Activated CD8-positive, alpha-beta T cell treated with anti-CD3 and anti-CD28 coated beads, Interleukin-2, amount 10 ng/mL, durations not matched to agents 7 days and 5 days (primary cell): ENCODE measurements around the gene DICER1. TPM values are rescaled to one million over a fixed set of nuclear protein-coding genes. Genes with fewer than 3 reads are reported as not detected.
A peak's percentile ranks its signal among the peaks of the same experiment; 100 is the strongest.

ENCODE experiments used
- ATAC-seq: fragments of 150-1000 bp; cut with Tn5 transposase; one replicate; pipeline ENCODE4 v1.10.0; 2021; ENCODE audit warnings: moderate library complexity
- CTCF ChIA-PET: fragments of 350-600 bp; sonication (Branson Sonifier 250); formaldehyde crosslinking; loops from one replicate; lab custom pipeline; 2021; ENCODE audit warnings: antibody characterized with exemption; lab: Charles Lee
- POLR2A ChIA-PET: fragments of 350-600 bp; sonication (Branson Sonifier 250); formaldehyde crosslinking; loops from one replicate; lab custom pipeline; 2021; ENCODE audit warnings: antibody characterized with exemption; lab: Charles Lee
- DNase-seq: peaks from one replicate; pipeline ENCODE4 v3.0.0-alpha.2; 2020
- H3K27ac Mint-ChIP-seq: one replicate; pipeline ENCODE4 v1.8.0; 2021; ENCODE audit warnings: mild to moderate bottlenecking, mixed read lengths
- H3K27me3 Mint-ChIP-seq: one replicate; pipeline ENCODE4 v1.8.0; 2021; ENCODE audit warnings: low read depth, mixed read lengths
- H3K36me3 Mint-ChIP-seq: one replicate; pipeline ENCODE4 v1.8.0; 2021; ENCODE audit warnings: low read depth, mixed read lengths
- H3K4me1 Mint-ChIP-seq: one replicate; pipeline ENCODE4 v1.8.0; 2021; ENCODE audit warnings: low read depth, mixed read lengths
- H3K4me3 Mint-ChIP-seq: one replicate; pipeline ENCODE4 v1.8.0; 2021; ENCODE audit warnings: mild to moderate bottlenecking, mixed read lengths
- H3K9me3 Mint-ChIP-seq: one replicate; pipeline ENCODE4 v1.8.0; 2022; ENCODE audit warnings: mixed read lengths; ENCODE audit not compliant: insufficient read depth
- microRNA-seq: library from miRNA; unstranded; fragments of <30 nt; microRNA quantifications from one replicate; pipeline ENCODE4 v1.2.0, GENCODE V29; 2022
- total RNA-seq, 2 experiments: library from RNA; stranded (reverse); gene quantifications; one replicate each; pipeline ENCODE4 v1.2.3, GENCODE V29; 2021

Gene DICER1
- total RNA-seq, 2 experiments from 2014 or later = 57.5 to 59.7 TPM

DNA sequence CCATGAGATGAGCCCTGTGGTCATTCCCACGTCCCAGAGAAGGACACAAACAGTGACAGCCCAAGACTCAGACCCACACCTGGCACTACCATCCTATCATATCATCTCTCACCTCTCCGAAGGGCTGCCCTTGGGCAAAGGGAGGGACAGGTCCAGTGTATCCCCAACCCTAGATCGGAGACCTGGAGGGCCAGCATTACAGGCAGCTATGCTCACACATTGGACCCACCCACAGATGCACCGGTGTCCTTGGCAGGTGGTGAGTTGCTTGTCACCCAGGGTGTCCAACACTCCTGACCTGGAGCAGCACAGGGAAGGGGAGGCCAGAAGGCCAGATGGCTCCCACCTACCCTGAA, 117.4 kb downstream of the DICER1 start:
- no peaks in the 10 kb centered on the region for H3K9me3 Mint-ChIP-seq
- peaks cover 10% of the 10 kb centered on the region for H3K27me3 Mint-ChIP-seq
- H3K27ac Mint-ChIP-seq = no peak overlapping the region
- CTCF ChIA-PET = no interaction called here
- H3K4me3 Mint-ChIP-seq = no peak overlapping the region
- no peaks in the 10 kb centered on the region for H3K36me3 Mint-ChIP-seq
- POLR2A ChIA-PET = no interaction called here
- DNase-seq (no peak), ATAC-seq (no peak)
- H3K4me1 Mint-ChIP-seq = no peaks in the 10 kb centered on the region

DNA sequence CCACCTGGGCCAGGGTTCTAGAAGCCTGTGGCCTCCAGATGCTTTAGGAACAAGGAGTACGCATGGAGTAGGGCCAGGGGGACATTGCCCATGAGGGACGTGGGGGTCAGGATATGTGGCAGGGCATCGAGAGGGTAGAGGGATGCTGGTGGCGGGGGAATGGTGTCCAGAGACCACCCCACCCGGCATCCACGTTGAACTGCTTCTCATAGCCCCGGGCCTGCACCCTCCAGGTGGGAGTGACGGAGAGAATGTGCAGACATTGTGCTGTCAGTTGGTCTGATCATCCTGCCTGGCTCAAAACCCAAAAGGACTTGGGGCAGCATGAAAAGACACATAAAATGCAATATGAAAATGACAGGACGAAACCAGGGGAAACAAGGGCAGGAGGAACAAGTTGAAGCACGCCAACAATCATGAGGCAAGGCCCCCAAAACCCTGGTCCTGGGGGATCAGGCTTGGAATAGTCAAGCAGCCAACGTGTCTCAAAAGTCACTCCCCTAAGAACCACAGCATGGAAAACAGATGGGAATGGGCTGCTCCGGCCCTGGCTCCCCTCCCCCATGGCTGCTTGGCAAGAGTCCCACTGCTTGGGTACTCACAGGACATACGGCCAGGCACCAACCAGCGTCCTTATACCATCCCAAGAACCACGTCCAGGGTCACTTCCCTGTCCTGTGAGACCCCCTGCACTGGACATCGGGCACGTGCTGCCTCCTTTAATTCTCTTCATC, 117.9 kb downstream of the DICER1 start:
- Mint-ChIP-seq H3K4me3 (no peak overlapping the region), H3K27me3 (peaks cover 10% of the 10 kb centered on the region), H3K4me1 (no peaks in the 10 kb centered on the region), H3K36me3 (no peaks in the 10 kb centered on the region), H3K27ac (no peak overlapping the region), H3K9me3 (no peaks in the 10 kb centered on the region)
- ATAC-seq = no peak
- CTCF ChIA-PET = no interaction called here
- no peak for DNase-seq
- POLR2A ChIA-PET = no interaction called here

DNA sequence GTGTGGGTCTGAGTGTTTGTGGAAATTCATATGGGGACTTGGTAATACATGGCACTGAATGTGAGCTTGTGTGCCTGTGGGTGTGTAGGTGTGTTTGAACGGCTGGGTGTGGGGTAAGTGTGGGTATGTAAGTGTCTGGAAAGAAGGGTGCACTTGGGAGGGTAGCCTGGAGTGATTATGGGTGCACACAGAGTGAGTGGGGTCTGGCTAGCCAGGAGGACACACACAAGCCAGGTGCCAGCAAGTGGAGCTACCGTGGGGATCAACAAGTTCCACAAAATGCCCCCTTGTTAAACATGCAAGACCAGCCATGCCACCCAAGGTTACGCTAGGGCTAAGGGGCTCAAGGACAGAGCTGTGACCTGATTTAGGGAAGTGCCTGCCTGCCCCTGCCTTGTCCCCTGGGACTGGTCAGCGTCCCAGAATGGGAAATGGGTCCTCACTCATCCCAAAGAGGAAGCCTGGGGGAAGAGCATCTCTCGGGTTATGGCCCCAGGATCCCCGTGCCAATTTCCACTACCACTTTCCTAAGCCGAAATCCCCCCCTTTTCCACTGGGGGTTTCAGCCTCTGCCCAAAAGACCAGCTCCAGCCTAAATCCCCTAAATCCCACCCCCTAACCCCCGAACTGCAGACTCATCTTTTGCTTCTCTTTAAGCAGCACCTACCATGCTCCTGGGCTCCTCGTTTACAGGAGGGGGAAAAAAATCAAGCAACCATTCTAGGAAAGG, 118.6 kb downstream of the DICER1 start:
- DNase-seq = no peak
- Mint-ChIP-seq H3K36me3 (no peaks in the 10 kb centered on the region), H3K4me3 (no peak overlapping the region), H3K27me3 (peaks cover 12% of the 10 kb centered on the region), H3K9me3 (no peaks in the 10 kb centered on the region), H3K4me1 (no peaks in the 10 kb centered on the region), H3K27ac (no peak overlapping the region)
- ChIA-PET POLR2A (no interaction called here), CTCF (no interaction called here)
- no peak for ATAC-seq

DNA sequence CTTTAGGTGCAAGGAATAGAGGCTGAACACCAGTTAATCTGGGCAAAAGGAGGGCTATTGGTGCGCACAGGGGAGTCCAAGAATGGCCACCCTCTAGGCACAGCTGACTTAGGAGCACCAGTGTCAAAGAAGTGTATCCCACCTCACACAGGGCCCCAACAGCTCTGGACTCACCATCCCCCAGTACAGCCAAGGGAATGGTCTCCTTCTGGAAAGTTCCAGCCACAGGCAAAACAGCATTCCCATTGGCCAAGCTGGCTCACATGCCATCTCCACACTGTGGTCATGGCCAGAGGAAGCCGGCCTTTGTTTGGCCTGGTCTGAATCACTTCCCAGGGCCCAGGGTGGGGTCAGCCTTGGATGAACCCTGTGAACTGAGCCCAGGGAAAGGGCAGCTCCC, 120.1 kb downstream of the DICER1 start:
- Mint-ChIP-seq H3K36me3 (no peaks in the 10 kb centered on the region), H3K4me1 (no peaks in the 10 kb centered on the region)

More for the DNA sequence above, 120.1 kb downstream of the DICER1 start:
- Mint-ChIP-seq H3K4me3 (no peak overlapping the region), H3K27ac (no peak overlapping the region), H3K27me3 (peaks cover 10% of the 10 kb centered on the region), H3K9me3 (no peaks in the 10 kb centered on the region)
- ChIA-PET POLR2A (no interaction called here), CTCF (no interaction called here)
- DNase-seq = no peak
- no peak for ATAC-seq

Small RNAs within 50 kb of the gene (microRNA-seq; reads per million reads assigned to microRNA genes)
- 7.5 reads per million, percentile 15 among the genes with 10 or more reads in this experiment for gene MIR3173

Other genes with a start within 250 kb of the DICER1 start
- 1 to 10 TPM; 1.6 TPM for gene CLMN, start 162.4 kb upstream of the DICER1 start, total RNA-seq